Measurements from ENCODE around the gene C1orf185.

DNA sequence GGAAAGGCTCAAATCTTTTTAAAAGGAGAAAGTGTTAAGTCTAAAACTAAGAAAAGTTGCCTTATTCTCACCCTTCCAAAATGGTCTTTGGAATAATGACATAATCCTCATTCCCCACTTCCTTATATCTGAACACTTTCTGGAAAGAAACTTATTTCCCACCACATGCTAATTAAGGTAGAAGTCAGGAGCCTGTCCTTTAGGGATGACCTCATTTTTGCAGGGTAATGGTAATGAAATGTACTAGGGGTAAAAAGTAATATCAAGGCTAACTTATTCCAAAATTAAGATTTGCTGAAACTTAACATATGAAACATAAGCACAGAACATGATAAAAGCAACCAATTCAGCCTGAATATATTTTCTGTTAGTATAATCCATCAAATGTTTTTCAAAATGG is 29.4 kb upstream of the C1orf185 start:
- TF ChIP-seq, protein P1, sequence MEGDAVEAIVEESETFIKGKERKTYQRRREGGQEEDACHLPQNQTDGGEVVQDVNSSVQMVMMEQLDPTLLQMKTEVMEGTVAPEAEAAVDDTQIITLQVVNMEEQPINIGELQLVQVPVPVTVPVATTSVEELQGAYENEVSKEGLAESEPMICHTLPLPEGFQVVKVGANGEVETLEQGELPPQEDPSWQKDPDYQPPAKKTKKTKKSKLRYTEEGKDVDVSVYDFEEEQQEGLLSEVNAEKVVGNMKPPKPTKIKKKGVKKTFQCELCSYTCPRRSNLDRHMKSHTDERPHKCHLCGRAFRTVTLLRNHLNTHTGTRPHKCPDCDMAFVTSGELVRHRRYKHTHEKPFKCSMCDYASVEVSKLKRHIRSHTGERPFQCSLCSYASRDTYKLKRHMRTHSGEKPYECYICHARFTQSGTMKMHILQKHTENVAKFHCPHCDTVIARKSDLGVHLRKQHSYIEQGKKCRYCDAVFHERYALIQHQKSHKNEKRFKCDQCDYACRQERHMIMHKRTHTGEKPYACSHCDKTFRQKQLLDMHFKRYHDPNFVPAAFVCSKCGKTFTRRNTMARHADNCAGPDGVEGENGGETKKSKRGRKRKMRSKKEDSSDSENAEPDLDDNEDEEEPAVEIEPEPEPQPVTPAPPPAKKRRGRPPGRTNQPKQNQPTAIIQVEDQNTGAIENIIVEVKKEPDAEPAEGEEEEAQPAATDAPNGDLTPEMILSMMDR (IDR thresholded peaks at IDR 0.05): no peak
- TF ChIP-seq POLR2A (IDR thresholded peaks at IDR 0.05): no peak

Data from body of pancreas (tissue), 4 donors.